Neural crest cell (in vitro differentiated cells): ENCODE data around the gene SHROOM3. TPM values are rescaled to one million over a fixed set of nuclear protein-coding genes. Genes with fewer than 3 reads are reported as not detected.

Source experiments
- DNase-seq: peaks from one replicate; pipeline ENCODE4 v3.0.0; 2021; ENCODE audit warnings: low read depth, mixed read lengths, low spot score
- H3K27ac Mint-ChIP-seq: one replicate; pipeline ENCODE4 v1.8.0; 2021; ENCODE audit warnings: mild to moderate bottlenecking, mixed read lengths; ENCODE audit not compliant: unreplicated experiment
- H3K27me3 Mint-ChIP-seq: 2 replicates; pipeline ENCODE4 v1.8.0; 2021; ENCODE audit warnings: low read depth, mild to moderate bottlenecking, mixed read lengths
- H3K36me3 Mint-ChIP-seq: 2 replicates; pipeline ENCODE4 v1.8.0; 2021; ENCODE audit warnings: low read depth, mild to moderate bottlenecking, mixed read lengths
- H3K4me1 Mint-ChIP-seq: 2 replicates; pipeline ENCODE4 v1.8.0; 2021; ENCODE audit warnings: mixed read lengths
- H3K4me3 Mint-ChIP-seq: one replicate; pipeline ENCODE4 v1.8.0; 2021; ENCODE audit warnings: mild to moderate bottlenecking, mixed read lengths
- H3K9me3 Mint-ChIP-seq: 2 replicates; pipeline ENCODE4 v1.8.0; 2021; ENCODE audit warnings: mixed read lengths
- CTCF ChIP-seq: fragments of 200-600 bp; sonication (generic); conservative IDR thresholded peaks from 2 replicates; pipeline ENCODE4 v1.5.0; 2021; ENCODE audit warnings: antibody characterized with exemption, mild to moderate bottlenecking
- total RNA-seq: library from RNA; stranded (reverse); gene quantifications from 2 replicates; pipeline ENCODE4 v1.2.1, GENCODE V29; 2021

Gene SHROOM3
- total RNA-seq, 1 donor from 2014 or later, result 40.1 TPM

- Mint-ChIP-seq H3K9me3 (no peaks in the 10 kb centered on the region), H3K27ac (no peak overlapping the region), H3K4me1 (peaks cover 42% of the 10 kb centered on the region), H3K27me3 (no peaks in the 10 kb centered on the region), H3K36me3 (no peaks in the 10 kb centered on the region), H3K4me3 (no peak overlapping the region)
- no peak for DNase-seq
- no peak for TF ChIP-seq CTCF
These were observed 157.0 kb downstream of the SHROOM3 start for GRCh38 chr4:76591992-76592391.

GRCh38 chr4:76592460-76592859 lies 157.4 kb downstream of the SHROOM3 start:
- Mint-ChIP-seq H3K27me3 (no peaks in the 10 kb centered on the region), H3K4me3 (no peak overlapping the region), H3K27ac (no peak overlapping the region), H3K9me3 (no peaks in the 10 kb centered on the region), H3K36me3 (no peaks in the 10 kb centered on the region), H3K4me1 (peaks cover 39% of the 10 kb centered on the region)
- DNase-seq, result no peak
- no peak for TF ChIP-seq CTCF

DNA sequence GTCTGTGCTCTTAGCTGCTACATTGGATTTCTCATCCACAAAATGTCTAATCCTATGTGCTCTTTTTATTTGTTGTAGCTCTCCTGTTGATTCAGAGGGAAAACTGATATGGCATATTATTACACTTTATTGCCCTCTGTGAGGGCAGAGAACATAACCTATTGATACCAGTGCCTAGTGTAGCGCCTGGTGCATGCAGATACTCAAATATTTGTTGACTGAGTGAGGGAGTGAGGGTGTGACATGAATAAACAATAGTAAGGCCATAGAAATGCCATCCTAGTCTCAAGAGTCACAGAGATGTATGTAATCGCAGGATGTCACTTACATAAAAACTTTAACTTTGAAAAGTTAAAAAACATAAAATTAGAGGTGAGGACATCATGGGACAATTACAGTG lies 159.1 kb downstream of the SHROOM3 start:
- H3K36me3 Mint-ChIP-seq, result no peaks in the 10 kb centered on the region
- no peak overlapping the region for H3K4me3 Mint-ChIP-seq
- no peaks in the 10 kb centered on the region for H3K27me3 Mint-ChIP-seq
- peaks cover 36% of the 10 kb centered on the region for H3K4me1 Mint-ChIP-seq
- no peak for TF ChIP-seq CTCF
- DNase-seq, result no peak
- no peak overlapping the region for H3K27ac Mint-ChIP-seq
- H3K9me3 Mint-ChIP-seq, result no peaks in the 10 kb centered on the region

GRCh38 chr4:76595435-76595834 lies 160.4 kb downstream of the SHROOM3 start:
- no peak for DNase-seq
- no peak overlapping the region for H3K27ac Mint-ChIP-seq
- peaks cover 25% of the 10 kb centered on the region for H3K4me1 Mint-ChIP-seq
- no peak overlapping the region for H3K4me3 Mint-ChIP-seq
- no peaks in the 10 kb centered on the region for H3K36me3 Mint-ChIP-seq
- H3K9me3 Mint-ChIP-seq, result no peaks in the 10 kb centered on the region
- TF ChIP-seq CTCF, result no peak
- H3K27me3 Mint-ChIP-seq, result no peaks in the 10 kb centered on the region

GRCh38 chr4:76596713-76597112 lies 161.7 kb downstream of the SHROOM3 start:
- no peak for TF ChIP-seq CTCF
- Mint-ChIP-seq H3K4me1 (peaks cover 13% of the 10 kb centered on the region), H3K36me3 (no peaks in the 10 kb centered on the region), H3K9me3 (no peaks in the 10 kb centered on the region), H3K27ac (no peak overlapping the region), H3K4me3 (no peak overlapping the region), H3K27me3 (no peaks in the 10 kb centered on the region)
- DNase-seq, result no peak
